H1 (cell line): ENCODE results near the gene CCDC88C. TPM values are rescaled to one million over a fixed set of nuclear protein-coding genes. Genes with fewer than 3 reads are reported as not detected.

Experiments
- CEBPB ChIP-seq: IDR thresholded peaks from 2 replicates; pipeline ENCODE4 v1.6.1; 2012; ENCODE audit warnings: low read depth, low read length
- polyA plus RNA-seq, 7 experiments: library from polyadenylated mRNA; depleted of rRNA in 3 of 7; stranded (reverse) in 5 of 7; unstranded in 2 of 7; fragments of >200 nt in 5 of 7; fragments of 200-250 nt in 2 of 7; gene quantifications; 1 replicate in 5 of 7; 2 replicates in 1 of 7; 4 replicates in 1 of 7; pipeline versions ENCODE4 v1.2.1 to v1.2.3, GENCODE V29; 2011 to 2013; ENCODE audit warnings: missing spikeins in 2 of 7, mixed read lengths in 2 of 7
- total RNA-seq: library from RNA; stranded (reverse); fragmentation: NEBNext Ultra II Directional; extraction: Animal tissue kit (Norgen Biotek cat#: 25700); gene quantifications from 2 replicates; pipeline ENCODE4 v1.2.1, GENCODE V29; 2021

Gene CCDC88C
- total and polyA plus RNA-seq, 2 of the 8 experiments (the other 6 are each of a cell fraction or from before 2014, with no cell fraction given), result 10.3 to 57.7 TPM

DNA sequence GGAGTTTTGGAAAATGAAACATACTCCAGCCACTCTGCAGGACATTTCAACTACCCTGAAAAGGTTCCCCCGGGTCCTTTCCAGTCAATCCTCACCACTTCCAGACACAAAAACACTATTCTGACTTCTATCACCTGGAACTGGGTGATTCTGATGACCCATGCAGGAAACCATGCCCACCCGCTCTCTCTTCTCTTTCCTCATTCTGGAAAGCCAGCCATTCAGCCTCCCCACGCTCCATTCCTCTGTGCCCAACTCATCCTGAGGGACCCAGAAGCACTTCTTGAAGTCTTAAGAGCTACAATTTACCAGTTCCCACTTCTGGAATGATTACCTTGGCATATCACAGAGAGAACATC lies 3.2 kb downstream of the CCDC88C start (continued):
- TF ChIP-seq CEBPB, result no peak
